ENCODE results near the gene DUOX2. TPM values are rescaled to one million over a fixed set of nuclear protein-coding genes. Genes with fewer than 3 reads are reported as not detected.
A peak's percentile ranks its signal among the peaks of the same experiment; 100 is the strongest.

The DUOX2 gene
- total RNA-seq, 1 experiment from 2014 or later = 0.44 TPM

DNA sequence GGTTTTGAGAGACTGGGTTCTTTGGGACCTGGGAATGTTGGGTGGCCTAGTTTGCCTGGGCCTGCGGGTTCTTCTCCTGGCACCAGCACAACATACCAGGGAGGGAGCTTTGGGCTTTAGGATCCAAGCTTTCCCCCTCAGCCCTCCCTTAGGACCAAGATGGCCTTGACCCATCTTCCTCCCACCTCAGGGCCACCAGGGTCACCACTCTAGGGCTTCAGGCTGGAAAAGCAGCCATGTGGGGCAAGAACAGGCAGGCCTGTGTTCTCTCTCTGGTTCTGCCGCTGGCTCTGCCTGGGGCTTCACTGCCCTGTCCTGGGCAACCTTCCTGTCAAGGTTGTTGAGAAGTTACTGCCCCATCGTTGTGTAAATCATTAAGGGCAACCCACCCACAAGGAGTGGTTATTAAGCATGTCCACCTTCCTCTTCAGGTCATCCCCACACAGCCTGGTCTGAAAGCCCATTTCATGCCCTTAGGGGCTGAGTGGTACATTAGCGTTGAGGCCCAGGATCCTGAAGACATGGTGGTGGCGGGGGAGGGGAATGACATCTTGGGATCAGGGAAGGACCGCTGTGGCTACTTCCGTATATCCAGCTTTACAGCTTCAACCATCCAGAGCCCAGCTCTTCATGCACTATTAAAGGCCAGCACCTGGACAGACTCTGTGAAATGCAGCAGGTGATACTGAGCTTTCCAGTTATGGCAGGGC lies 16.5 kb upstream of the DUOX2 start:
- no peak overlapping the region for H2AFZ ChIP-seq (ENCODE audit: low read depth, low read length, poor library complexity, severe bottlenecking)
- no peaks in the 10 kb centered on the region for H3K9me2 ChIP-seq (ENCODE audit: insufficient read depth)
- H3K27me3 ChIP-seq (ENCODE audit: insufficient read depth, low read length) = no peaks in the 10 kb centered on the region
- H4K20me1 ChIP-seq (ENCODE audit: insufficient read depth) = no peaks in the 10 kb centered on the region
- intact Hi-C loops (cut with micrococcal nuclease) = no loop called here
- POLR2A ChIA-PET = interaction anchor here (0.7 to 2.8 kb wide), 2 partner anchors 12 to 33 kb away, joined by 3 to 5 read pairs; no protein-coding TSS in a partner anchor
- peak overlapping the region; percentile 62 for H3K9ac ChIP-seq (ENCODE audit: low read length)
- ATAC-seq (no peak), DNase-seq (ENCODE audit: low read depth, low spot score) (no peak)
- RAD21 ChIA-PET (ENCODE audit: low non-redundant PET in 1 of 2, low total read pairs in 2 of 2, uncharacterized antibody in 2 of 2, unreplicated experiment in 2 of 2) = no interaction called here
- H3K27ac ChIP-seq (ENCODE audit: low read depth, low read length) = peak overlapping the region; percentile 40; the same call in 1 of the 2 replicates
- no peaks in the 10 kb centered on the region for H3K9me3 ChIP-seq (ENCODE audit: control insufficient read depth in 1 of 2, insufficient read depth in 1 of 2, low read depth in 1 of 2, low read length in 2 of 2)
- CTCF ChIA-PET = interaction anchor here (0.9 to 6.0 kb wide), 4 partner anchors 9 to 327 kb away, joined by 3 to 40 read pairs (median 4); no protein-coding TSS in a partner anchor
- H3K4me1 ChIP-seq (ENCODE audit: control insufficient read depth in 1 of 2, insufficient read depth in 2 of 2, low read length in 2 of 2) = peaks cover 7 to 12% of the 10 kb centered on the region in 2 experiments; a peak in 3 of 4 replicates
- H3K4me2 ChIP-seq (ENCODE audit: low read length) = peak overlapping the region; percentile 87
- no peaks in the 10 kb centered on the region for H3K79me2 ChIP-seq (ENCODE audit: insufficient read depth, low read length)
- peak overlapping the region; percentile 67 to 68 for H3K4me3 ChIP-seq (replicated peaks in 1 of 2; ENCODE audit: low read depth in 1 of 2, low read length in 2 of 2)
- TSS peak; percentile 53 for BruUV-seq (replicated peaks)
- H3K36me3 ChIP-seq (ENCODE audit: control insufficient read depth in 1 of 2, insufficient read depth in 2 of 2, low read length in 2 of 2) = no peaks in the 10 kb centered on the region
- TF ChIP-seq ZNF274 (IDR thresholded peaks at IDR 0.05; ENCODE audit: low read depth, low read length) = no peak
- TF ChIP-seq SRF (IDR thresholded peaks at IDR 0.05; ENCODE audit: low read depth) = no peak
- TF ChIP-seq CBX3 (IDR thresholded peaks at IDR 0.05; ENCODE audit: low read depth) = no peak
- no peak for TF ChIP-seq ZFX (IDR thresholded peaks at IDR 0.05)
- no peak for TF ChIP-seq POLR2A (IDR thresholded peaks at IDR 0.05; ENCODE audit: borderline replicate concordance, extremely low read depth, insufficient read depth, insufficient read length)
- TF ChIP-seq, protein P1, sequence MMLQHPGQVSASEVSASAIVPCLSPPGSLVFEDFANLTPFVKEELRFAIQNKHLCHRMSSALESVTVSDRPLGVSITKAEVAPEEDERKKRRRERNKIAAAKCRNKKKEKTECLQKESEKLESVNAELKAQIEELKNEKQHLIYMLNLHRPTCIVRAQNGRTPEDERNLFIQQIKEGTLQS (IDR thresholded peaks at IDR 0.05) = no peak
- TF ChIP-seq SP1 (IDR thresholded peaks at IDR 0.05; ENCODE audit: low read depth) = no peak
- no peak for TF ChIP-seq EZH2phosphoT487 (IDR thresholded peaks at IDR 0.05; ENCODE audit: borderline replicate concordance)
- TF ChIP-seq YY1 (IDR thresholded peaks at IDR 0.05; ENCODE audit: extremely low read depth, insufficient replicate concordance, low read depth, low read length) = no peak
- no peak for TF ChIP-seq MAX (IDR thresholded peaks at IDR 0.05)
- no peak for TF ChIP-seq EGR1 (IDR thresholded peaks at IDR 0.05; ENCODE audit: low read depth)
- TF ChIP-seq SIN3A (IDR thresholded peaks at IDR 0.05; ENCODE audit: low read depth) = no peak

All from HCT116 (cell line).